B cell (primary cell): ENCODE results near the gene FOXP4. TPM values are rescaled to one million over a fixed set of nuclear protein-coding genes. Genes with fewer than 3 reads are reported as not detected.
A peak's percentile ranks its signal among the peaks of the same experiment; 100 is the strongest.

ENCODE experiments used
- ATAC-seq: fragments of 200-7000 bp; cut with Tn5 transposase; one replicate; pipeline ENCODE4 v1.10.0; 2021; ENCODE audit warnings: low read depth, mild to moderate bottlenecking, moderate number of reproducible peaks, moderate library complexity
- CTCF ChIA-PET: fragments of 350-600 bp; sonication (Branson Sonifier 250); formaldehyde crosslinking; loops from one replicate; lab custom pipeline; 2021; ENCODE audit warnings: antibody characterized with exemption, inconsistent platforms; lab: Charles Lee
- POLR2A ChIA-PET: fragments of 350-600 bp; sonication (Branson Sonifier 250); formaldehyde crosslinking; loops from one replicate; lab custom pipeline; 2021; ENCODE audit warnings: antibody characterized with exemption; lab: Charles Lee
- DNase-seq: peaks from one replicate; pipeline ENCODE4 v3.0.0; 2013
- H2AFZ ChIP-seq: 2 replicates; pipeline ENCODE4 v1.6.1; 2012; ENCODE audit warnings: mild to moderate bottlenecking, low read depth, low read length; ENCODE audit not compliant: insufficient read depth, poor library complexity, severe bottlenecking
- H3K27ac ChIP-seq, 2 donors: 1 replicate in 1 of 2; 2 replicates in 1 of 2; pipeline ENCODE4 v1.5.1; 2012 to 2013; ENCODE audit warnings: low read length in 2 of 2, mild to moderate bottlenecking in 2 of 2, moderate library complexity in 1 of 2
- H3K27me3 ChIP-seq, 4 experiments: fragments of 200-600 bp in 1 of 4; sonication (generic) in 1 of 4; replicated peaks in 1 of 4; 1 replicate in 2 of 4; 2 replicates in 2 of 4; pipeline versions ENCODE4 v1.6.1 to v1.7.0; 2013 to 2016; ENCODE audit warnings: low read length in 3 of 4, mild to moderate bottlenecking in 2 of 4, mixed read lengths in 1 of 4, moderate library complexity in 1 of 4; ENCODE audit not compliant: insufficient read depth in 4 of 4, control insufficient read depth in 3 of 4; ENCODE audit errors: control extremely low read depth in 1 of 4
- H3K36me3 ChIP-seq, 2 experiments: replicated peaks in 1 of 2; 1 replicate in 1 of 2; 2 replicates in 1 of 2; pipeline versions ENCODE4 v1.6.1 to v1.7.1; 2013; ENCODE audit warnings: low read length in 1 of 2; ENCODE audit not compliant: insufficient read depth in 2 of 2, control insufficient read depth in 1 of 2; ENCODE audit errors: control extremely low read depth in 1 of 2, extremely low read depth in 1 of 2
- H3K4me1 ChIP-seq, 2 donors: fragments of 200-600 bp in 1 of 2; sonication (generic) in 1 of 2; 1 replicate in 1 of 2; 2 replicates in 1 of 2; pipeline versions ENCODE4 v1.5.1 to v1.6.1; 2013 to 2017; ENCODE audit warnings: low read length in 2 of 2; ENCODE audit not compliant: control insufficient read depth in 2 of 2, insufficient read depth in 2 of 2
- H3K4me2 ChIP-seq: replicated peaks from 2 replicates; pipeline ENCODE3; 2012; ENCODE audit warnings: mild to moderate bottlenecking, low read depth, low read length; ENCODE audit not compliant: poor library complexity, severe bottlenecking
- H3K4me3 ChIP-seq, 5 experiments: fragments of 200-600 bp in 1 of 5; sonication (generic) in 1 of 5; 1 replicate in 3 of 5; 2 replicates in 2 of 5; pipeline versions ENCODE4 v1.5.1 to v1.7.0; 2011 to 2016; ENCODE audit warnings: low read length in 4 of 5, mild to moderate bottlenecking in 4 of 5, low read depth in 2 of 5, control low read depth in 1 of 5, moderate library complexity in 1 of 5; ENCODE audit not compliant: insufficient read depth in 1 of 5; ENCODE audit errors: control extremely low read depth in 1 of 5, extremely low read depth in 1 of 5
- H3K79me2 ChIP-seq: fragments of 200-600 bp; sonication (generic); one replicate; pipeline ENCODE4 v1.6.0; 2016; ENCODE audit warnings: low read length; ENCODE audit not compliant: control insufficient read depth, insufficient read depth
- H3K9ac ChIP-seq: fragments of 200-600 bp; sonication (generic); 2 replicates; pipeline ENCODE4 v1.6.1; 2017; ENCODE audit warnings: mild to moderate bottlenecking, low read length, moderate library complexity
- H3K9me3 ChIP-seq, 3 donors: one replicate each; pipeline versions ENCODE4 v1.6.1 to v1.7.1; 2013; ENCODE audit warnings: low read length in 2 of 3; ENCODE audit not compliant: control insufficient read depth in 2 of 3, insufficient read depth in 1 of 3; ENCODE audit errors: control extremely low read depth in 1 of 3
- H4K20me1 ChIP-seq: 2 replicates; pipeline ENCODE4 v1.6.0; 2012; ENCODE audit warnings: mild to moderate bottlenecking, low read length; ENCODE audit not compliant: insufficient read depth, control insufficient read depth, poor library complexity, severe bottlenecking
- H3K27ac Mint-ChIP-seq: one replicate; pipeline ENCODE4 v1.8.0; 2021; ENCODE audit warnings: mixed read lengths
- H3K27me3 Mint-ChIP-seq: one replicate; pipeline ENCODE4 v1.8.0; 2021; ENCODE audit warnings: mixed read lengths
- H3K4me1 Mint-ChIP-seq: one replicate; pipeline ENCODE4 v1.8.0; 2021; ENCODE audit warnings: mixed read lengths
- H3K4me3 Mint-ChIP-seq: one replicate; pipeline ENCODE4 v1.8.0; 2021; ENCODE audit warnings: mixed read lengths
- H3K9me3 Mint-ChIP-seq: one replicate; pipeline ENCODE4 v1.8.0; 2022; ENCODE audit warnings: mixed read lengths; ENCODE audit not compliant: insufficient read depth
- EZH2 ChIP-seq: IDR thresholded peaks from 2 replicates; pipeline ENCODE4 v1.6.1; 2012; ENCODE audit warnings: borderline replicate concordance, low read depth, mild to moderate bottlenecking, moderate library complexity, low read length; ENCODE audit not compliant: insufficient read depth, poor library complexity, severe bottlenecking
- WGBS: methylation state at CpG from one replicate; pipeline ENCODE4 v1.1.5; 2013; ENCODE audit warnings: missing lambda C conversion rate; ENCODE audit not compliant: insufficient coverage; 5-methylcytosine and 5-hydroxymethylcytosine counted together
- intact Hi-C: fragments of 100-400 bp; cut with micrococcal nuclease; formaldehyde crosslinking; loops from one replicate; pipeline ENCODE4 v1.10.0; 2022
- polyA plus RNA-seq: library from polyadenylated mRNA; depleted of rRNA; stranded (reverse); fragments of >200 nt; gene quantifications from 2 replicates; pipeline ENCODE4 v1.2.3, GENCODE V29; 2012
- total RNA-seq, 2 donors: library from RNA; stranded (reverse); fragments of 120-200 nt in 1 of 2; gene quantifications; 1 replicate in 1 of 2; 2 replicates in 1 of 2; pipeline versions ENCODE4 v1.2.3 to v1.2.4, GENCODE V29; 2013 to 2022
- TF ChIP-seq, protein P1 (sequence below): fragments of 200-600 bp; IDR thresholded peaks from one replicate; pipeline ENCODE4 v1.8.0; 2022; ENCODE audit warnings: antibody characterized with exemption, mild to moderate bottlenecking

Gene FOXP4
- total and polyA plus RNA-seq, 2 donors (not counting 1 experiment from before 2014, with no cell fraction given): 17.0 to 38.7 TPM

DNA sequence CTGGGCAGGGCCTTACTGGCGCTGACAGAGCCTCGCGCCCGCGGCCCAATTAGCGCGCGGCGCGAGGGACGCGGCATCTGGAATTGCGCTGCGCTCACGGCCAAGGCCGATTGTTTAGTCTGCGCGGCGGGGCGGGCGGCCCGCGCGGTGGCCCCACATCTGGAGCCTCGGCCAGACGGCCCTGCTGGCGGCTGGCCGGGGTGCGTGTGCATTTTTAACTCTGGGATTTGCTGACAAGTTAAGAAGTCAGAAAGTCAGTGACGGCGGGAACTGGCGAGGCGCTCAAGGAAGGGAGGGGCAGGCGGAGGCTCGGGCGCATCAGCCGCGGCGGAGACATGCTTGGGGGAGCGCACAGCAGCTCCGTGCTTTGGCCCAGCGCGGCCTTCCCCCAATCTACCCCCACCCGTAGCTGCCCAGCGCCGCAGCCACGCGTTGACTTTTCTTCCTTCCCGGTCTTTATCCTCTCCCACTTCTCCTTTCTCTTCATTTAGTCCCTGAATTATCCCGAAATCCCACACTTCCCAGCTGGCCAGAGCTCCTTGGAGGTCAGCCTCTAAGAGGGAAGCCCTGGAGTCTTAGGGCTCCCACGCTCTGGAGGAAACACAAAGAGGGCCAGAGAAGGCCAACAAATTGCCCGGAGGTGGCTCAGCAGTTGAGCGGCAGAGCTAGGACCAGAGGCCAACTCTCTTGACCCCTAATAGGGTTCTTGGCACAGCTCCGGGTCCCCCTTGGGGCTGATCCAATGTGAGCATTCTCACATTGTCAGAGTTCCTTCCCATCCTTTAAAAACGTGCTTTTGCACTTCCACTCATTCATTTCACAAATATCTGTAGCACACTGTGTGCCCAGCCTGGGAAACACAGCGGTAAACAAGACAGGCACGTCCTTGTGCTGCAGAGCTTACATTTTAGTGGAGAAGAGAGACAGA lies 40.8 kb upstream of the FOXP4 start:
- intact Hi-C loops: loop anchor here (1.0 to 5.0 kb wide), 4 partner anchors 27 to 79 kb away; partner anchors contain the start of gene FOXP4

More for the DNA sequence above, 40.8 kb upstream of the FOXP4 start:
- CTCF ChIA-PET: interaction anchor here (0.9 to 1.7 kb wide), 4 partner anchors 9 to 81 kb away, joined by 3 to 8 read pairs (median 4); no protein-coding TSS in a partner anchor
- DNase-seq (peak; percentile 85), ATAC-seq (peak; percentile 92)
- TF ChIP-seq, protein P1, sequence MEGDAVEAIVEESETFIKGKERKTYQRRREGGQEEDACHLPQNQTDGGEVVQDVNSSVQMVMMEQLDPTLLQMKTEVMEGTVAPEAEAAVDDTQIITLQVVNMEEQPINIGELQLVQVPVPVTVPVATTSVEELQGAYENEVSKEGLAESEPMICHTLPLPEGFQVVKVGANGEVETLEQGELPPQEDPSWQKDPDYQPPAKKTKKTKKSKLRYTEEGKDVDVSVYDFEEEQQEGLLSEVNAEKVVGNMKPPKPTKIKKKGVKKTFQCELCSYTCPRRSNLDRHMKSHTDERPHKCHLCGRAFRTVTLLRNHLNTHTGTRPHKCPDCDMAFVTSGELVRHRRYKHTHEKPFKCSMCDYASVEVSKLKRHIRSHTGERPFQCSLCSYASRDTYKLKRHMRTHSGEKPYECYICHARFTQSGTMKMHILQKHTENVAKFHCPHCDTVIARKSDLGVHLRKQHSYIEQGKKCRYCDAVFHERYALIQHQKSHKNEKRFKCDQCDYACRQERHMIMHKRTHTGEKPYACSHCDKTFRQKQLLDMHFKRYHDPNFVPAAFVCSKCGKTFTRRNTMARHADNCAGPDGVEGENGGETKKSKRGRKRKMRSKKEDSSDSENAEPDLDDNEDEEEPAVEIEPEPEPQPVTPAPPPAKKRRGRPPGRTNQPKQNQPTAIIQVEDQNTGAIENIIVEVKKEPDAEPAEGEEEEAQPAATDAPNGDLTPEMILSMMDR: no peak
- no peak for TF ChIP-seq EZH2
- H3K4me3 Mint-ChIP-seq: peak overlapping the region; percentile 92
- peak overlapping the region; percentile 94 for H2AFZ ChIP-seq
- 5% methylated on average over 54 of the region's 57 CpGs for WGBS
- H3K79me2 ChIP-seq: no peaks in the 10 kb centered on the region
- peak overlapping the region; percentile 91 for H3K27ac Mint-ChIP-seq
- H3K4me2 ChIP-seq: peak overlapping the region; percentile 99
- H3K9ac ChIP-seq: peak overlapping the region; percentile 72
- no peaks in the 10 kb centered on the region for H4K20me1 ChIP-seq
- H3K36me3 ChIP-seq: no peaks in the 10 kb centered on the region
- H3K9me3 ChIP-seq: no peaks in the 10 kb centered on the region
- H3K9me3 Mint-ChIP-seq: no peaks in the 10 kb centered on the region
- peaks cover 0 to 15% (median 3%) of the 10 kb centered on the region in 4 experiments for H3K27me3 ChIP-seq
- POLR2A ChIA-PET: interaction anchor here (0.7 to 1.2 kb wide), 5 partner anchors 26 to 316 kb away, joined by 3 to 7 read pairs (median 4); no protein-coding TSS in a partner anchor
- H3K4me1 ChIP-seq: peaks cover 29 to 34% of the 10 kb centered on the region in 2 donors
- H3K27ac ChIP-seq: peak overlapping the region; percentile 55 to 69
- H3K27me3 Mint-ChIP-seq: peaks cover 14% of the 10 kb centered on the region
- peak overlapping the region in 4 of 5 experiments; percentile 32 to 77 (median 57) for H3K4me3 ChIP-seq
- H3K4me1 Mint-ChIP-seq: peaks cover 37% of the 10 kb centered on the region
